ENCODE results near the gene RTP3.
"Not testable (repeated sequence)": the region's sequence is repeated elsewhere in the genome, so short reads cannot be mapped to it uniquely, and the experiment has no call there.

RTP3 gene

GRCh38 chr3:46491089-46492070 lies 6.4 kb upstream of the RTP3 start:
- no peak for DNase-seq

DNA sequence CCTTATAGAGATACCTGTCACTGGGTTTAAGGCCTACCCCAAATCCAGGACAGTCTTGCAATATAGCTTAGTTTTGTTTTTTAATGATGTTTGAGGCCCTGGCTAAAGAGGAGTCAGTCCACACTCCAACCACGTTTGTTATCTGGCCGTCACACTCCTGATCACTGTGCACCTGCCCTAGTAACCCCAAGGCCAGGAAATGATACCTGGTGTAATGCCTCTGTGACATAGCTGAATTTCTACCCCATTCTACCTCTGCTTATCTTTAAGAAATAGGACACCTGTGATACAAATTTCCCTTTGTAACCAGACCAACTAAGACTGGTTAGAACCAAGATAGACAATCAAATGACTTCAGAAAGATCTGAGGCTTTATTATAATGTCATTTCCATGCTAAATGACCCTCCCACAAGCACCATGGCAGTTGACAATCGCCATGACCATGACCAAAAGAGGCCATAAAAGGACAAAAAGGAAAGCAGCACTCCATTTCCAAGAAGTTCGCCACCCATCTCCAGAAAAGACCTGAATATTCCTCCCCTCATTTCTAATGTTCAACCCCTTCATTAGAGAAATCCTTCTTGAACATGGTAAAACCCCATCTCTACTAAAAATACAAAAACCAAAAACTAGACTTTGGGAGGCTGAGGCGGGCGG lies 4.8 kb upstream of the RTP3 start:
- no peak for DNase-seq

- DNase-seq = not testable (repeated sequence)
Measured at GRCh38 chr3:46494491-46494890, 3.3 kb upstream of the RTP3 start.

- DNase-seq = no peak
Measured at GRCh38 chr3:46495901-46496456, 1.8 kb upstream of the RTP3 start.

DNA sequence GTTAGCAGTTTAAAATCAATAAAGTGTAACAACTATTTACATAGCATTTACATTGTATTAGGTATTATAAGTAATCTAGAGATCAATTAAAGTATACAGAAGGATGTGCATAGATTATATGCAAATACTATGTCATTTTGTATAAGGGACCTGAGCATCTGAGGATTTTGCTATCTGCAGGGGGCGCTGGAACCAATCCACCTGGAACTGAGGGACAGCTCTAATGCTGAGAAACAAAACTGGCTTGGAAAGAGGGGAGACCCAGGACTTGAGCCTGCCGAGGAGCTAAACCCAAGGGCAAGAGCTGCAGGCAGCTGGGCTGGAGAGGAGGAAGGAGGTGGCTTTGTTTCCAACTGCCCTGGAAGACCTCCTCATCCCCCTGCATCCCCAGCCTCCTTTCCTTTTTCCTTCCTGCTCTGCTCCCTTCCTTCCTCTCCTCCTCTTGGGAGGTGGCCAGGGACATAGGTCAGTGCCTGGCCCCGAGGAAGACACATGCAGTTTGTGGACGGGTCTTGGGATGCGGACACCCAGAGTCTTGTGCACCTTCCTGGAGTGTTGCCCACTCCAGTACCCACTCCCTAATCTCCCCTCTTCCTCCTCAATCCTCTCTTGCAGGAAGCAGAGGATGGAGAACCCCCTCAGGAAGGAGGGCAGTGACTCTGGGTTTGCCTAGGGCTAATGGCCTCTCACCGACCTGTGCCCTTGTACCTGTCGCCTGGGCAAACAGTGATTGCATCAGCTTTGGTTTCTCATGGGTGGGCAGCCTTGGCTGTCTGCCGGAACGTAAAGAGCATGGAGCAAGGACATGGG lies 825 bp upstream of the RTP3 start:
- peak in 1 of 2 experiments; percentile 34 for DNase-seq

DNA sequence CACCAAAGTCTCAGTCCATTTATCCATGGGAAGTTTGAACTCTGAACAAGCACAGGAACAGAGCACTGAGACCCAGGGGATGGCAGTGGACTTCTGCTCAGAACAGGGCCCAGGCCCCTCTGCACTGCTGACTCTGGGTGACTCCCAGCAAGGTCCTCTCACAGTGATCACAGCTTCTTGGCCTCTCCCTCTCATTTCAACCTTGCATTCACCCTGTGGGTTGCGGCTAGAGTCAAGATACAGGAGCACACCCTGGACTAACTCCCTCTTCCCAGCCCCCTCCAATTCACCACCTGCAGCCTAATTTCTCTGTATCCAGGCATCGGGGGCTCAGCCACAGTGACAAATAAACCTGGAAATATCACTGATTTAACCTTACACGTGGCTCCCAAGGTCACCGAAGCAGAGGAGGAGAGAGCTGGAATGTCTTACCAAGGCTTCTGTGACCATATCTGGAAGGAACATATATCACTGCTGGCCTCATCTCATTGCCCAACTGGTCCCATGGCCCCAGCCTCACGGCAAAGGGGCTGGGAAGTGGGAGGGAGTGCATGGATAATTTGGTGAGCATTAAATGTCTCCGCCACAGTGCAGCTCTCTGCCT lies 1.2 kb downstream of the RTP3 start:
- DNase-seq = no peak

DNA sequence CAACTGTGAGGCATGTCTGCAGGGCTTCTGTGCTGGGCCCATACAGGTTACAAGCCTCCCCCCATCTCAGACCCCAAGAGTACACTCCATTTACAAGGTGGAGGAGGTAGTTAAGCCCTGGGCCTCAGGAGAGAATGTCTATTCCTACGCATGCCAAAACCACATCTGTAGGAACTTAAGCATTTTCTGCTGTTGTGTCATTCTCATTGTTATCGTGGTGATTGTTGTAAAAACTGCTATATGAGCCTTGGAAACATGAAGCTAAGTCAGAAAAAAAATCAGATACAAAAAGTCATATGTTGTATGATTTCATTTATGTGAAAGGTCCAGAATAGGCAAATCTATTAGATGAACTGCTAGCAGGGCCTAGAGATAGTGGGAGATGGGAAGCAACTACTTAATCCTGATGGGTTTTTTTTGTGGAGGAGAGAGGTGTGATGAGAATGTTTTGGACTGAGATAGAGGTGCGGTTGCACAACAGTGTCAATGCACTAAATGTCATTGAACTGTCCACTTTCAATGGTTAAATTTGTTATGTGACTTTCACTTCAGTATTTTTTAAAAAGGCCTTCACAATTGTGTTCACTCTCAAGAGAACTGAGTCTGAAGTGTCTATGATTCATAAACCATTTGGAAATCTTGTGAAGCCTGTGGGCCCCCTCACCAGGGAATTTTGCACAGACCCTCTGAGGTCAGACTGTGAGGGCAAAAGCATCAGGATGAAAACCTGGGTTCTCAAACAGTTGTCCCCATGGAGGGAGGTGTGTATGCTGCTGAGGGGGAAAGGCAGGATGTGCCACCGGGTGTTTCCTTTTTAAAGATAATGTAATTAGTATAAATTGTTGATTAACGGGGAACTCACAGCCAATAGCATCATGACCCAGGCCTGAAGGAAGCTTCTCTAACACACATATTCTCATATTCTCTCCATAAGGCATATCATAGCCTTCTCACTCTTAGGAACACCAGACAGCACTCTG lies 3.2 kb downstream of the RTP3 start:
- no peak for DNase-seq

- no peak for DNase-seq
Measured at GRCh38 chr3:46501702-46502101, 3.9 kb downstream of the RTP3 start.

- DNase-seq = no peak
Measured at GRCh38 chr3:46503200-46503874, 5.6 kb downstream of the RTP3 start.

GRCh38 chr3:46504789-46505188 lies 7.0 kb downstream of the RTP3 start:
- no peak for DNase-seq

- no peak for DNase-seq
Measured at GRCh38 chr3:46505953-46506352, 8.2 kb downstream of the RTP3 start.

GRCh38 chr3:46506526-46506925 lies 8.8 kb downstream of the RTP3 start:
- DNase-seq = no peak

DNA sequence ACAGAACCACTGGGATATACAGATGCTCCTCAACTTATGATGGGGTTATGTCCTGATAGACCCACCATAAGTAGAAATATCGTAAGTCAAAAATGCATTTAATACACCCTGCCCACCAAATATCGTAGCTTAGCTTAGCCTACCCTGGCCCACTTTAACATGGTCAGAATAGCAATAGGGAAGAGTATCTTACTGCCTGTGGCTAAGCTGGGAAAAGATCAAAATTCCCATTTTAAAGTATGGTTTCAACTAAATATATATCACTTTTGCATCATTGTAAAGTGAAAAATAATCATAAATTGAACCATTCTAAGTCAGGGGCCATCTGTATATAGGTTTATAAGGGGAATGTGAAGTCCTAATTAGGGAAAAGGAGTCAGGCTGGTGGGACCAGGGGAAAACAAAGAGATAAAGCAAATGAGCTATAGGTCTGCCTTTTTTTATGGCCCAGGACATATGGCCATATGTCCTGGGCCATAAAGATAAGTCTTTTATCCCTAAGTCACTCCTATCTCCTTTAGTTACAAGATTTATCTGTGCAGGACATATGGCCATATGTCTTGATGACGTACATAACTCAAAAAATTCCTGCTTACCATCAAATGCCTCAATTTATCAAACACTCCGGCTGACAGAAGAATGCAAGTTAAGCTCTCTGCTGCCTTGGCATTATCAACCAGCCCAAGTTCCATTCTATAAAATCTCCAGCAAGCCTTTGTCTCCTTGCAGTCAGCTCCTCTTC lies 11.2 kb downstream of the RTP3 start:
- peak; percentile 37 to 79 for DNase-seq

- DNase-seq = no peak
Measured at GRCh38 chr3:46509661-46510187, 11.9 kb downstream of the RTP3 start.

- peak in 1 of 2 experiments; percentile 24 for DNase-seq
Measured at GRCh38 chr3:46512191-46512749, 14.5 kb downstream of the RTP3 start.

- no peak for DNase-seq
Measured at GRCh38 chr3:46516521-46516920, 18.7 kb downstream of the RTP3 start.

DNA sequence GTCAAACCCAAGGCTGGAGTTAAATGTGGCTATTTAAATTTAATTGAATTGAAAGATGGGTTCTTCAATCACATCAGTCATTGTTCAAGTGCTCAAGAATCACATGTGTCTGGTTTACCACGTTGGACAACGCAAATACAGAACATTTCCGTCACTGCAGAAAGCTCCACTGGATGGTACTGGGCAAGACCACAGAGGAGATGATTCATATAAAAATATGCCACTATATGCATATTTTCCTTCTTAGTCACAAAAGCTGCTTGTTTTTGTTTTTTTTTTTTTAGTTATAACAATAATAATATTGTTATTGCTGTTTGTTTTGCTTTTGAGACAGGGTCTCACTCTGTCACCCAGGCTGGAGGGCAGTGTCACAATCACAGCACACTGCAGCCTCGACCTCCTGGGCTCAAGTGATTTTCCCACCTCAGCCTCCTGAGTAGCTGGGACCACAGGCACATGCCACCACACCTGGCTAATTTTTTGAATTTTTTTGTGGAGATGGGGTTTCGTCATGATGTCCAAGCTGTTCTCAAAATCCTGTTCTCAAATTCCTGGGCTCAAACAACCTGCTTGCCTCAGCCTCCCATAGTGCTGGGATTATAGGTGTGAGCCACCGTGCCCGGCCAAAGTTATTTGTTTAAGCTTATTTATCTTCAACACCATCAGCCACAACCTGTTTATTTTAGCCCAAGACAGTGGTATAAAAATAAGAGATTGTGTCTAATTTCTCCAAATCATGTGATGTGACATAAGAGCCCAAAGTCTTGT lies 19.4 kb downstream of the RTP3 start:
- DNase-seq = no peak

DNA sequence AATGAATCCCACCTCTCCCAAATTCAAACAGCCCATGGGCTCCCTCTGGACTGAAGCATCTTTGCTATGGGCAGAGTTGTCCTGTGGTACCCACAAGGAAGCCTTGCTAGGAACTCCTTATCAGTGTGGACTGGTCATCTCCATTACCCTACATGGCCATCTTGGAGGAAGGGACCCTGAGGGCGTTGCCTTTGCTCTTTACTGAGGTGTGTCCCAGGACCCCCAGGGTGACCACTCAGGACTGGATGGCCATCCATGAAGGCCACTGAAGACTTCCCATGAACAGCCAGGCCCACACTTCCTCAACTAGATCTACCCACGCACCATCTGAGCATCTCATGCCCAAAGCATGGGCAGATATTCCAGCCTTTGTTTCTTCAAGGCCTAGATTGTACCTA lies 20.0 kb downstream of the RTP3 start:
- no peak for DNase-seq
